Cardiac septum (tissue), 1 donor: ENCODE measurements around the gene SH2D6. TPM values are rescaled to one million over a fixed set of nuclear protein-coding genes. Genes with fewer than 3 reads are reported as not detected.
"Not testable (repeated sequence)": the region's sequence is repeated elsewhere in the genome, so short reads cannot be mapped to it uniquely, and the experiment has no call there.

Source experiments
- DNase-seq: peaks from one replicate; pipeline ENCODE4 v3.0.0-alpha.2; 2020; ENCODE audit warnings: low spot score
- intact Hi-C: fragments of 100-400 bp; cut with DNase I; formaldehyde crosslinking; loops from one replicate; pipeline ENCODE4 v1.14.0; 2022
- total RNA-seq: library from RNA; stranded (reverse); fragmentation: NEBNext Ultra II Directional; extraction: Animal tissue kit (Norgen Biotek cat#: 25700); gene quantifications from one replicate; pipeline ENCODE4 v1.2.1, GENCODE V29; 2021
- donor health status: DM: no; HTN: no; CAD: no.

The SH2D6 gene
- total RNA-seq, 1 donor from 2014 or later, result not detected

DNA sequence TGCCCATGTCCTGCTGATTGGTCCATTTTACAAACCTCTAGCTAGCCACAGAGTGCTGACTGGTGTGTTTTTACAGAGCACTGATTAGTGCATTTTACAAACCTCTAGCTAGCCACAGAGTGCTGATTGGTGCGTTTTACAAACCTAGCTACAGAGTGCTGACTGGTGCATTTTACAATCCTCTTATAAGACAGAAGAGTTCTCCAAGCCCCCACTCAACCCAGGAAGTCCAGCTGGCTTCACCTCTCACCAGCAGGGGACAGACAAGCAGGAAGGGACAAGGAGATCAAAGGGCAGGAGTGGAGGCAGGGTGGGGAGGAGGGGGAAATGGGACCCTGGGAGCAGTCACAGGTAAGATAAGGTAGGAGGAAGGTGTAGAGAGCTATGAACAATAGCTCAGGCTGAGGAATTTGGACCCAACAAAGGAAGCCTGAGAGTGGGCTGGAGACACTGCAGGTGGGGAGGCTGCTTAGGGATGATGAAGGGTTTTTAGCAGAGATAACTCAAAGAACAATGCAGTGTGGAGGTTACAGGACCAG lies 37.1 kb downstream of the SH2D6 start:
- intact Hi-C loops, result no loop called here

DNA sequence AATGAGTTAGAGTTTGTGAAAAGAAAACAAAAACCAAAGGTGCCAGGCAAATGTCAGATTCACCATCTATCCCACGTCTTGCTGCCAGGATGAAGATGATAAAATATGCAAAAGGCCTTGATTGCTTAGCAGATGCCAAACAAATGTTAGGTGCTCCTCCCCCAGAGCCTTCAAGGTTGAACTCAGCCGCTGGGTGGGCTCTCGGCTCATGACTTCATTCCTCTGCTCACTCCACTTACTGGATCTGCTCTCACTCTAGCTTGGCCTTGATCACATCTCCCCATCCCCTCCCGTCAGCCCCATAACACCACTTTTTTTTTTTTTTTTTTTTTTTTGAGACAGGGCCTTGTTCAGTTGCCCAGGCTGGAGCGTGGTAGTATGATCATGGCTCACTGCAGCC lies 38.5 kb downstream of the SH2D6 start:
- DNase-seq, result no peak
- intact Hi-C loops, result no loop called here

More for the DNA sequence above, 37.1 kb downstream of the SH2D6 start:
- no peak for DNase-seq

DNA sequence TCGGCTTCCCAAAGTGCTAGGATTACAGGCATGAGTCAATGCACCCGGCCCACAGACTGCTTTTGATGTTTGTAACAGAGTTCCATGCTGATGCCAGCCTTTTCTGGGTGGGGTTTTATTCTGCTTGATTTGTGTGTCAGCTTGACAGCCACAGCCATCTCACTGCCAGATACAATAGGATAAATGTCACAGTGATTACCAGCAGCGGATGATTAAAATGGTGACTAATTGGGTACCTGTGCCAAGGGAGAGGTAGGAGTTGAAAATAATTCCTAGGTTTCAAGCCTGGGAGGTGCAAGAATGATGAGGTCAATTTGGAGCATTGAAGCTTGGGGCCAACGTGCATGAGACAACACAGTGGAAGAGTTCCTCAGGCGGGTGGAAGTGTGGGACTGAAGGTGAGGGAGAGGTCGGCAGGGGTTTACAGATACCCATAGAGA lies 39.4 kb downstream of the SH2D6 start:
- no peak for DNase-seq
- intact Hi-C loops, result no loop called here

DNA sequence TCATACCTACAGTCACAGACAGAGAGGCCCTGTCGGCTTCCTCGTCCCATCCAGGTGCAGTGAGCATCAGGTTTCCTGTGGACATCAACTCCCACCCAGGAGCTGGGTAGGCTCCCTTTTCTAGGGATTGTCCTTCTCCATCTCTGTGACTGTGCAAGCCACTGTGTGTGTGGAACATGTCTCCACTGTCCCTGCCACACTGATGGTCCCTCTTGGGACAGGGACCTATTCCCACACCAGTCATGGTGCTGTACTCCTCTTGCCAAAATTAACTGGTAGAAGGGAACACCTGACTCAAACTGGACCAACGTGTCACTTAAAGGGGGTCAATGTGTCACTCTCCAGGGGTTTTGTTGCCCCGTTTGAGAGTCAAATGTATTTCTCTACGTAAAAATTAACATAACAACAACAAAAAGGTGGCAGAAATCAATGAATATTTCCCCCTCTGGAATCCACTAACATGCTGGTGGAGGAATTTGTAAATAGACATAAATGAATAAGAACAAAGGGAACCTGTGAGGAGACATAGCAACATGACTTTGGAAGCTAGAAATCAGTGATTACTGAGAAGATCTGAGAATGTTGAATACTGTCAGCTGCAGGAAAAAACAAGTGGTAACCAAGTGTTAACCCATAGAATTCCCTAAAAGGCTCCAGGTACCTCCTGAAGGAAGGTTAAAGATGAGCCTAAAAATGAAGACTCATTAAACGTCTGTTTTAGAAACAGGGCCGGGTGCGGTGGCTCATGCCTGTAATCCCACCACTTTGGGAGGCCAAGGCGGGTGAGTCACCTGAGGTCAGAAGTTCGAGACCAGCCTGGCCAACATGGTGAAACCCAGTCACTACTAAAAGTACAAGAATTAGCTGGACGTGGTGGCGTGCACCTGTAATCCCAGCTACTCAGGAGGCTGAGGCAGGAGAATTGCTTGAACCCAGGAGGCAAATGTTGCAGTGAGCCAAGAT lies 40.4 kb downstream of the SH2D6 start:
- no peak for DNase-seq
- intact Hi-C loops, result no loop called here

DNA sequence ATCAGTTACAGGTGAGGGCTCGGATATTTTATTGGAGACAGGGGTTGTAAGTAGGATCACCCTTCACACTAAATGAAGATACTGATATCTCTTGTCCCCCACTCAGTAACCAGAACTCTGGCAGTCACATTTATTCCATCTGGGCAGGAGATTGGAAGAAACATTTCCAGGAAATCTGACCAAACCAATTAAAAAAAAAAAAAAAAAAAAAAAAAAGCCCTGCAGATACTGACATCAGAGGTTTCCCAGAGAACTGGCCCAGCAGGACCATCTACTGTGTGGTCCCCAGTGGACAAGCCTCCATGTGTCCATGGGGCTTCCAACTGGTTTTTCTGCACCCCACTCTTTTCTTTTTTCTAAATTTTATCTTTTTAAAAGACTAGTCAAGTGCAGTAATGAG lies 41.3 kb downstream of the SH2D6 start:
- intact Hi-C loops, result no loop called here
- DNase-seq, result no peak

DNA sequence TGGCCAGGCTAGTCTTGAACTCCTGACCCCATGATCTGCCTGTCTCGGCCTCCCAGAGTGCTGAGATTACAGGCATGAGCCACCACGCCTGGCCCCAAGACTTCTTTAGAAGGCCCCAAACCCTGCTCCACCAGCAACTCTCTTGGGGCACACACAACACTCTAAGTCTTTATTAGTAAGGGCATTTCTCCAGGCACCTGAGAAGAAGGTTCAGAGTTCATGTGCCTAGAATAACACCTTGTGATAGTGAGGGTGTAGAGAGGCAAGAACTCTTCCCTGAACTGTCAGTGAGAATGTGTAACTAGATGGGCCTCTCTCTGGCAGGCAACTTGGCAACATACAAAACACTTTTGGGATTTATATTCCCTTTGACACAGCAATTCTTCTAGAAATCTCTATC lies 43.8 kb downstream of the SH2D6 start:
- intact Hi-C loops, result no loop called here

DNA sequence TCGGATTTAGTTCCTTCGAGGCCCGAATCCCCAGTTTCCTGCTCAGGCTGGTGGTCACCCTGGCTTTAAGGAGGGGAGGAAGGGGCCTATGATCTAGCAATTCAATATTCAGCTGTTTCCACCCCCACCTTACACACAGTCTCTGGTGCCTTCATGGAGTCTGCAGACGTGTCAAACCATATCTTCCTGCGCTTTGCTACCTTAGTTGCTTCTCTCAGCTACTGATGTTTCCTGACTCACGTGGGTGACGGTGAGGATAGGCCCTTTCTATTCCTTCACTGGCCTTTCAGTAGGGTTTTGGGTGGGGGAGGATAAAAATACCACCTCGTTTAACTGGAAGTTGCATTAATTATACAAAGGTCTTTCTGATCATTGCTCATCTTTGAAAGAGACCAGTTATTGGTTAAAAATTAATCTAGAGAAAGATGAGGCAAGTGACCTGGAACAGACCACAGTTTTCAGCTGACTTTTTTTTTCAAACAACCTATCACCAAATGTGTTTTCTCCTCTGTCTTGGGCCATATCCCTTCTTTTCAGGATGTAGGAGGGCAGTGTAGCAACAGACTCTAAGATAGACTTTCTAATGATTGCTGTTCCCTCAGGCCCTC lies 49.7 kb downstream of the SH2D6 start:
- intact Hi-C loops, result no loop called here
- no peak for DNase-seq

More for the DNA sequence above, 43.8 kb downstream of the SH2D6 start:
- DNase-seq, result no peak

DNA sequence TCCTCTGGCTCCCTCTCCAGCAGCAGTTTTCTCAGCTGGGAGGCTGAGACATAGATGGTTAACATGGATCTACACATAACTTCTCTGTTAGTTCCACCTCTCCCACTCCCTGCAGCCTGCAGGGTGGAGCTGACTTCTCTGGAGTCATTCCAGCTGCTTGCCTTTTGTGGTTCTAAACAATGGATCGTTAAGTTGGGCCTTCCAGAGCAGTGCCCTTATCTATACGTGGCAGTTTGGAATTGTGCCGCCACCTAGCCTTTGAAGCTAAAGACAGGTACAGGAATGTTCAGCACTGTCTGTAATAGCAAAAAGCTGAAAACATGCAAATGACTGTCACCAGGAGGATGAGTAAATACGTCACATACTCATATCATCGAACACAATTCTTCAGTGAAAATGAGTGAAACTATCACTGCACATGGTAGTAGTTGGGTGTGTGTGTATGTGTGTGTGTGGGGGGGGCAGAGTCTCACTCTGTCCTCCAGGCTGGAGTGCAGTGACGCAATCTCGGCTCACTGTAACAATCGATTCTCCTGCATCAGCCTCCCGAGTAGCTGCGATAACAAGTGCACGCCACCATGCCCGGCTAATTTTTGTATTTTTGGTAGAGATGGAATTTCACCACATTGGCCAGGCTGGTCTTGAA lies 50.3 kb downstream of the SH2D6 start:
- no peak for DNase-seq
- intact Hi-C loops, result no loop called here

DNA sequence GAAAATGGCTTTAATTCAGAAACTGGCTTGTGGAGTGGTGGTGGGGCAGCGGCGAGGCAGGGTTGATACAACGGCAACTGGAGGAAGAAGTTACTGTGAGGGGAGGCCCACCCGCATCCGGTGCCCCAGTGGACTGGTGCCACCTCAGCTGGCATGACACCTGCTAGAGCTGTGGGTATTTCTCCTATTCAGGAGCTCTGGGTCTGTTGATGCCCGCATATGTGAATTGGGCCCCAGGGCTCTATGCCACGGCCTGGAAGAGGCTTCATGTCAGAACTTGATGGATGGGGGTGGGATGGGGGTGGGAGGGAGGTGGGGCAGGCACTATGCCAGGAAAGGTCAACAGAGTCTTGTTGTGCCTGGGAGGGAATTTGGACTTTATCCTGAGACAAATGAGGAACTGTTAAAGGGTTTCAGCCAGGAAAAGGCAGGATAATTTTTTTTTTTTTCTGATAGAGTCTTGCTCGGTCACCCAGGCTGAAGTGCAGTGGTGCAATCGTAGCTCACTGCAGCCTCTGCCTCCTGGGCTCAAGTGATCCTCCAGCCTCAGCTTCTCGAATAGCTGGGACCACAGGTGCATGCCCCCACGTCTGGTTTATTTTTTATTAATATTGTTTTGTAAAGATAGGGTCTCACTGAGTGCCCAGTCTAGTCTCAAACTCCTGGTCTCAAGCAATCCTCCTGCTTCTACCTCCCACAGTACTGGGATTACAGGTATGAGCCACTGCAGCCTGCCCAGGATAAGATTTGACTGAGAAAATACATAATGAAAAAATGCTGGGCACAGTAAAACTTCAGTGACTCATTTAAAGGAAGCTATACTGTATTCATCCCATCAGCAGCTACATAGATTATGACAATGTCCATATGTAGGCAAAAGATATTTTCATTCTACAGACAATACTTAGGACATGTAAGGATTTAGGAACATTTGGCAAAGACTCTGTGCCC lies 52.6 kb downstream of the SH2D6 start:
- no peak for DNase-seq
- intact Hi-C loops, result no loop called here

DNA sequence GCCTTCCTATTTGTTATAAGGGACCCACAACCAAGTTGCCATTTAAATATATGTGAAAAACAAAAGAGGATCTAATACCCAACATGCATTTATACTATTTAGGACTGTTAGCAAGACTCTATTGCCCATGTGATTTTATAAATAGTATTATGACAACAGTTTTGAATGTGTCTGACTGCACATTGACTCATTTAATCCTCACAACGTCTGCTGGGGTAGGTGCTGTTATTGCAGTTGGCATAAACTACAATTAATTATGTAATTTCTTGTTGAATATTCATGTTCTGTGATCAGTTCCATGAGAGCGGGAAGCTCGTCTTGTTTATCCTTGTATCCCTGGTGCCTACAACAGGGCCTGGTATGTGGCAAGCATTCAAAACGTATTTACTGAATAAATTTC lies 53.7 kb downstream of the SH2D6 start:
- intact Hi-C loops, result no loop called here
- DNase-seq, result no peak

DNA sequence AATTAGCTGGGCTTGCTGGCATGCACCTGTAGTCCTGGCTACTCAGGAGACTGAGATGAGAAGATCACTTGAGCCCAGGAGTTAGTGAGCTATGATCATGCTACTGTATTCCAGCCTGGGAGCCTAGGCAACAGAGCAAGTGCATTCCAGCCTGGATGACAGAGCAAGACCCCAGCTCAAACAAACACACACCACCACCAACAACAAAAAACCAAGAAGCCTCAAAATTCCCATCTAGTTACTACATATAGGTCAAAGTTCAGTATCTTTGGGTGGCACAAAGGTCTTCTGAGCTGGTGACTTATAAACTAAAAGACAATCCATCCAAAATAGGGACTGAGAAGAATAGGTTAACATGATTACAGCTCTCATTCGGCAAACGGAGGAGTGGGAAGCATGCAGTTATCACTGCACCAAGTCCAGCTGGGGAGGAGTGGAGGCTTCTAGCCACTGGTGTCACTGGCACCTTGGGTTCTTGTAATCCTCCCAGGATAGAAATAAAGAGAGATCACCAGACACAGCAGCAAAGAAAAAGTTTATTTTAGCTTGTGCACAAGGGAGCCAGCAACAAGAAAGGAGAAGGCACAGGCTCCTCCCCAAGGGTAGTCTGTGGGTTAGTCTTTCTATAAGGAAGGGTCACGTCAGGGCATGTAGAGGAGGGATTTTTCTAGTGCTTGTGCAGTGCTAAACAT lies 57.4 kb downstream of the SH2D6 start:
- intact Hi-C loops, result no loop called here

DNA sequence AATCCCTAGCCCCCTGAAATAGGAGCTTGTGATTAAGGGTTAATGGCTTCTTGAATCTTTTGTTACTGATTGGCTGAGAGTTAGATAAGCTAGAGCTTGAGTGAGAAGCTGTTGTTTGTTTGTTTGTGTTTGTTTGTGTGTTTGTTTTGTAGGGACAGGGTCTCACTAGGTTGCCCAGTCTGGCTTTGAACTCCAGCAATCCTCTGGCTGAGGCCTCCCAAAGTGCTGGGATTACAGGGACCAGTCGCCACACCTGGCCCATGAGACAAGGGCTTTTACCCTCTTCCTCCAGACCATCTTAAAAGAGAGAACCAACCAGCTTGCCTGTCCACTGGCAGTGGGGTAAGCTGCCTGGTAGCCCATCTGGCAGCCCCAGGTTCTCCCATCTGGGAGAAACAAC lies 58.1 kb downstream of the SH2D6 start:
- intact Hi-C loops, result no loop called here
- no peak for DNase-seq

More for the DNA sequence above, 57.4 kb downstream of the SH2D6 start:
- no peak for DNase-seq

DNA sequence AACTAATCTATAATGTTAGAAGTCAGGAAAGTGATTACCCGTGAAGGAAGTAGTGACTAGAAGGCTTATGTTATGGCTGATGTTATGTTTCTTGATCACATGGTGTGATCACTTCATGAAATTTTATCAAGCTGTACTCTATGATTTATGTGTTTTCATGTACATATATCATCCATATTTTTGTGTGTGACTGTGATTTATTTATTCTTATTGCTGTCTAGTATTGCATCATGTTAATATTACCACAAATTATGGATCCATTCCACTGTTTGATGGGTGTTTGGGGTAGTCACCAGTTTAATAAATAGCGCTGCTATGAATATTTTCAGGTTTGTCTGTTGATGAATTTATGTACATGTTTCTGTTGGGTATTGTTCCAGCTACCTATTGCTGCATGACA lies 59.4 kb downstream of the SH2D6 start:
- intact Hi-C loops, result no loop called here
- DNase-seq, result no peak

DNA sequence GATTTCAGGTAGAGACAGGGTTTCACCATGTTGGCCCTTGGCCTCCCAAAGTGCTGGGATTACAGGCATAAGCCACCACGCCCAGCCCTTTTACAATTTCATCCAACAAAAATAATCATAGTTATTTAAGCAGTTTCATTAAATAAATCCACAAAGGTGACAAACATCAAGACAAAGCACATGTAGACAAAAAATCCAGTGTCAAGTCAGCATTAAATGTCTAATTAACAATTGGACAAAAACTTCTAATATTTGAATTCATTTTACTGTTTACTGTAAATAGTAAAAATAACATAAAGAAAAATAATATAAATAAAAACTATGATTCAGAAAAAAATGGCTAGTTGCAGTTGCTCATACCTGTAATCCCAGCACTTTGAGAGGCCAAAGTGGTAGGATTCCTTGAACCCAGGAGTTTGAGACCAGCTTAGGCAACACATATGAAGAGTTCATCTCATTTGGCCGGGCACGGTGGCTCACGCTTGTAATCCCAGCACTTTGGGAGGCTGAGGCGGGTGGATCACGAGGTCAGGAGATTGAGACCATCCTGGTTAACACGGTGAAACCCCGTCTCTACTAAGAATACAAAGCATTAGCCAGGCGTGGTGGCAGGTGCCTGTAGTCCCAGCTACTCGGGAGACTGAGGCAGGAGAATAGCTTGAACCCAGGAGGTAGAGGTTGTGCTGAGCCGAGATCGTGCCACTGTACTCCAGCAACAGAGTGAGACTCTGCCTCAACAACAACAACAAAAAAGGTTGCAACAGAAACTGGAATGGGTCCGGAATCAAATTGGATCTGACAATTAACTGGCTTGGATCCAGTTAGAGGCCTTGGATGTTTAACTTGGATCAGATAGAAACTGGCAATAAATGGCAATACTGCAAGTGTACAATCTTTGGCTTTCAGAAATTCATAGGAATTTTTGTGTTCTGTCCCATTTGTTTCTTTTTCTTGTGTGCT lies 63.6 kb downstream of the SH2D6 start:
- no peak for DNase-seq
- intact Hi-C loops, result no loop called here

DNA sequence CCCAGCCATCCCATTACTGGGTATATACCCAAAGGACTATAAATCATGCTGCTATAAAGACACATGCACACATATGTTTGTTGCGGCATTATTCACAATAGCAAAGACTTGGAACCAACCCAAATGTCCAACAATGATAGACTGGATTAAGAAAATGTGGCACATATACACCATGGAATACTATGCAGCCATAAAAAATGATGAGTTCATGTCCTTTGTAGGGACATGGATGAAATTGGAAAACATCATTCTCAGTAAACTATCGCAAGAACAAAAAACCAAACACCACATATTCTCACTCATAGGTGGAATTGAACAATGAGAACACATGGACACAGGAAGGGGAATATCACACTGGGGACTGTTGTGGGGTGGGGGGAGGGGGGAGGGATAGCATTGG lies 66.1 kb downstream of the SH2D6 start:
- DNase-seq, intact Hi-C loops: not testable (repeated sequence)

DNA sequence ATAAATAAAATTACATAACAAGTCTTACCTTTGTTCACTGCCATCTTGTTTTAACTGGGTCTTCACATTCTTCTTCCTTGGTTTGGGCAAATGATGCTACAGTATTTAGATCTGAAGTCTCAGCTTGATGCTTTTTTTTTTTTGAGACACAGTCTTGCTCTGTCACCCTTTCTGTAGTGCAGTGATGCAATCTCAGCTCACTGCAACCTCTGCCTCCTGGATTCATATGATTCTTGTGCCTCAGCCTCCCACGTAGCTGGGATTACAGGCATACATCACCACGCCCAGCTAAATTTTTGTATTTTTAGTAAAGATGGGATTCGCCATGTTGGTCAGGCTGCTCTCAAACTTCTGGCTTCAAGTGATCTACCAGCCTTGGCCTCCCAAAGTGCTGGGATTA lies 67.3 kb downstream of the SH2D6 start:
- intact Hi-C loops, result no loop called here
- no peak for DNase-seq
